Activated T-cell treated with anti-CD3 and anti-CD28 coated beads for 1 hour (primary cell): ENCODE measurements around the gene CDKL1.
"Not testable (repeated sequence)": the region's sequence is repeated elsewhere in the genome, so short reads cannot be mapped to it uniquely, and the experiment has no call there.

Source experiments
- DNase-seq: peaks from one replicate; pipeline ENCODE4 v3.0.0-alpha.2; 2020; ENCODE audit warnings: low read depth

Gene CDKL1

GRCh38 chr14:50387548-50387947, 9.1 kb downstream of the CDKL1 start:
- DNase-seq = no peak

DNA sequence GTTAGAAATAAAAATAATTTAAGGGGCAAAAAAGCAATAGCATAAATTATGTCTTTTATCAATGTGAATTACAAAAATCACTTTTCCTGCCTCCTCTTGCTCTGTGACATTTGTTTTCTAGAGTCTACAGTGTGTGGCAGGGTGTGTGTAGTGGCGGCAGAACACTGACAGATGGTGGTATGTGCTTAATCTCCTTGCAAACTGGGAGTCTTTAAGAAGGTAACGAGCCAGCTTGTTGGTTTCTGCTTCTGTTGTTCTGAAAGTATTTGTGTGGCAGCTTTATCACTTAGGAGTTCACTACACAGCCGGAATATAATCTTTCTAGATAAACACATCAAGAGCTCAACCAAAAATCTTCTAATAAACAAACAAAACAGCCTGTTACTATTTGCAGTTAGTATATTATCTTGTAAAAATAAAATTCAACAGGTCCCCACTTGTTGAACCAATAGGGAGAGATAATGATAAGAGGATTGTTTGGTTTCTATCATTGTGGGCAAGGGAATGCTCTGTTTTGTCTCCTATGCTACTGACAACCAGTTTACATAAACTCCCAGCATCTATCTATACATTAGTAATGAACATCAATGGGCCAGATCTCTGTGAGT, 13.0 kb downstream of the CDKL1 start:
- DNase-seq = no peak

GRCh38 chr14:50381823-50382287, 14.8 kb downstream of the CDKL1 start:
- DNase-seq = no peak

DNA sequence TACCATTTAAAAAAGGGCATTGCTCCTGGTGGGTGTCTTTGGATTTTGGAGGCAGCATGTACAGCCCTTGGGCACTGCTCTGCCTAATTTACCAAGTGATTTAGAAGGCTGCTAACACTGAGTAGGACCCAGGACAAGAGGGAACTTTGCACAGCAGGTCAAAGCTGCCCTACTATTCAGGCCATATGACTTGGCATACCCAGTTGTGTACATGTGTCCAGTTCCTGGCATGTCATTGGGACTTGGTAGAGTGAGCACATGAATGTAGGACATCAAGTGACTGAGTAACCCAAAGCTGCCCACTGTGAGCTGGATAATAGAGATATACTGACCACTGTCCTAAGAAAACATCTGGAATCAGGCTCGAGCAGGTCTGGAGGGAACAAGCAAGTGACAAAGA, 15.7 kb downstream of the CDKL1 start:
- no peak for DNase-seq

DNA sequence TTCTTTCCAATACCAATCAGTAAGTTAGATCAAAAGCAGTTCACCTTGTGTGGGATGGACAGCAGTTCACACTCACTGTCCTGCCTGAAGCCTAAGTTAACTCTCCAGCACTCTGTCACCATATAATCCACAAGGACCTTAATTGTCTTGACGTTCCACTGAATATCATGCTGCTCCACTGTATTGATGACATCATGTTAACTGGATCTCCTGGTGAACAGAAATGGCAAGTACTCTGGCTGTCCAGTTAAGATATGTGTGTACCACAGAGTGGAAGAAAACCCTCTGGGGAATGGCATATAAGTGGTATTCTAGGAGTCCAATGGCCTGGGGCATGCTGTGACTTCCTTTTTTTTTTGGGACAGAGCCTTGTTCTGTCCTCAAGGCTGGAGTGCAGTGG, 16.2 kb downstream of the CDKL1 start:
- no peak for DNase-seq

DNA sequence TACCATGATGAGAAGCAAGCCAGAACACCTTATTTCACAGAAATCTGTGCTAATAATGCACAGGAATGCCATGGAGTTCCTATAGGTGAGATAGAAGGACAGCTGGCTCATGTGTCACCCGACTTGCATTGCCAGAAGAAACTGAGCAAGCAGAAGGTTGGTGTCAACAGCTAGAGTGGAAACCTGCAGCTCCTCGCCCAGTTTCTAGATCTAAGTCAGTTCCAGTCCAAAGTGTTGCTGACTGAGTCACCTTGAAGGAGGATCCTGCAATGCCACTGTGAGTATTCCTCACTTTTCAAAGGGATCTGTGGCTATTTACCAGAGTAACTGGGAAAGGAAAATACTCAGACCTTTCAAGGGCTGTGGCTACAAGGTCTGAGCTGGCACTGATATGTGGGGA, 17.1 kb downstream of the CDKL1 start:
- no peak for DNase-seq

- DNase-seq = no peak
Observed at GRCh38 chr14:50377550-50378085, 19.1 kb downstream of the CDKL1 start.

DNA sequence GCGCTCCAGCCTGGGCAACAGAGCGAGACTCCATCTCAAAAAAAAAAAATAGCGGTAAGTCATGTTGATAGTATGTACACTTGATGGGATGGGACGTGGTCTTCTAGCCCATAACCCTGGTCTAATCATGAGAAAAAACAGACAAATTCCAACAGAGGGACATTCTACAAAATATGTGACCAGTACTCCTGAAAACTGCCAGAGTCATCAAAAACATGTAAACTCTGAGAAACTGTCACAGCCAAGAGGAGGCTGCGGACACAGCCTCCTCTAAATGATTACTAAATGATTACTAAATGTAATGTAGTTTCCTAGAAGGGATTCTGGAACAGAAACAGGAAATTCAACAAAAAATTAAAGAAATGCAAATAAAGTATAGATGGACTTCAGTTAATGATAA, 20.9 kb downstream of the CDKL1 start:
- DNase-seq = no peak

GRCh38 chr14:50373959-50374358, 22.7 kb downstream of the CDKL1 start:
- DNase-seq = no peak

GRCh38 chr14:50371546-50371945, 25.1 kb downstream of the CDKL1 start:
- DNase-seq = no peak

DNA sequence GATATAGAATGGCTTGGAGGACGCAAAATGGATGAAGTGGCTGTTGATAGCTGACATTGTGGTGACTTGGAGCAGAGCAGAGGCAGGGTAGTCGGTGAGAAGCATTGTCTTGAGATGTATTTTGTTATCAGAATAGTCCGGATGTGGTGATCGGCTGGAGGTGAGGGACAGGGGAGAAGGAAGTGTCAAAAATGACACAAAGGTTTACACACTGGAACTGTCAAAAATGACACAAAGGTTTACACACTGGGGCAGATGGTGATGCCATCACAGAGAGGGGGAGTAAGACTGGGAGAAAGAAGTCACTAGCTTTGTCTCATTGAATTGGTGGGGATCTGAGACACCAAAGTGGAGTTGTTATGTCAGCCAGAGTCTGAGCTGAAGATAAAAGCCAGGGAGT, 30.1 kb downstream of the CDKL1 start:
- DNase-seq = no peak

GRCh38 chr14:50366115-50366514, 30.6 kb downstream of the CDKL1 start:
- no peak for DNase-seq

- not testable (repeated sequence) for DNase-seq
Observed at GRCh38 chr14:50365572-50365971, 31.1 kb downstream of the CDKL1 start.

DNA sequence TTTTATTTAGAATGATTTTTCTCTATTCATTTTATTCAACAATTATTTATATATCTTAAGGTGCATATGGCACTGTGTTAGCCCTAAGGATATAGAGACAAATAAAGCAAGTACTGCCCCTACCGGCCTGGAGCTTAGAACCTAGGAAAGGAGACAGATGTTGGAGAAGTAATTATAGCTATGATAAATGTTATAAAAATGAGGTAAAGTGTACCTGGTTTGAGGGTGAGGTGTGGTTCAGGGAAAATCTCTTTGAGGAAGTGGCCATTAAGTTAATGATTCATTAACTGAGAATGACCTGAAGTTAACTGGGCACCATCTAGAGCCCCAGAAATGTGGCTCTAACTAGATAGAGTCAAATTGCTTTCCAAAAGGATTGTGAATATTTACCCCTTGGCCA, 31.9 kb downstream of the CDKL1 start:
- DNase-seq = no peak

DNA sequence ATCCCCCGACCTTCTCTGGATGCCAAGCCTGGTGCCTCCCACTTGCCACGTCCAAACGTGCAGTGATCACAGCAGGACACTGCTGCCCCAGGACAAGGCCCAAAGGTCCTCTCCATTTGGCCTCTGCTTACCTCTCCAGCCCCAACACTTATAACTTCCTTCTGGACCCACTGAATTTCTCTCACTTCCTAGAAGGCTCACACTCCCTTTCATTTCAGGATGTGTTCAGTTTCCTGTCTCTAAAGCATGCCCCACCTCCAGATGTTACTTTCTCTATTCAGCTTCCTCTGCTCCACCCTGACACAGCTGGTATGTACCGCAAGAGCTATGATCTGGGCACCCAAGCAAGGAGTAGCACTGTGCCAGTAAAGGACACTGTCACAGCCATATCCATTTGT, 33.0 kb downstream of the CDKL1 start:
- DNase-seq = no peak

DNA sequence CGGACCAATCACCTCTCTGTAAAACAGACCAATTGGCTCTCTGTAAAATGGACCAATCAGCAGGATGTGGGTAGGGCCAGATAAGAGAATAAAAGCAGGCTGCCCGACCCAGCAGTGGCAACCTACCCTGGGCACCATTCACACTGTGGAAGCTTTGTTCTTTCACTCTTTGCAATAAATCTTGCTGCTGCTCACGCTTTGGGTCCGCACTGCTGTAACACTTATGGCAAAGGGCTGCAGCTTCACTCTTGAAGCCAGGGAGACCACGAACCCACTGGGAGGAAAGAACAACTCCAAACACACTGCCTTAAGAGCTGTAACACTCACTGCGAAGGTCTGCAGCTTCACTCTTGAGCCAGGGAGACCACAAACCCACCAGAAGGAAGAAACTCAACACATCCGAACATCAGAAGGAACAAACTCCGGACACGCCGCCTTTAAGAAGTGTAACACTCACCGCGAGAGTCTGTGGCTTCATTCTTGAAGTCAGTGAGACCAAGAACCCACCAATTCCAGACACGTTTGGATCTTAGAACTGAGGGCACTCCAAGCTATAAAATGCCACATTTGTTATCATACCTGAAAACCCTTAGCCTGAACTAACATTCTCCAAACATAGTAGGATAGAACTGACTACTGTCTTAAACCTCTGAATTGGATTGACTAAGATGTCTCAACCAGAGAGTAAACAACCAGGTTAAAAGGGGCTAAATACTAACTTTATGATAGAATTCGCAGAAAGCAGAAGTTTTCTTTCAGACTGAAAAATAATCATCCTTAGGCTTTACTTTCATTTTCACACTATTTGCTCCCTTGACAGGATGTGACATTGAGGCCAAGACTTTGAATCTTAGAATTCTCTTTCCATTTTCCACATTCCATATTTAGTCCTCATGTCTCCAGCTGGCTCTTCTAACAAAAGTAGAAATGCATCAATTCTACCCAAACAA, 33.6 kb downstream of the CDKL1 start:
- no peak for DNase-seq

GRCh38 chr14:50361473-50362403, 34.9 kb downstream of the CDKL1 start:
- not testable (repeated sequence) for DNase-seq

GRCh38 chr14:50360851-50361250, 35.8 kb downstream of the CDKL1 start:
- no peak for DNase-seq

DNA sequence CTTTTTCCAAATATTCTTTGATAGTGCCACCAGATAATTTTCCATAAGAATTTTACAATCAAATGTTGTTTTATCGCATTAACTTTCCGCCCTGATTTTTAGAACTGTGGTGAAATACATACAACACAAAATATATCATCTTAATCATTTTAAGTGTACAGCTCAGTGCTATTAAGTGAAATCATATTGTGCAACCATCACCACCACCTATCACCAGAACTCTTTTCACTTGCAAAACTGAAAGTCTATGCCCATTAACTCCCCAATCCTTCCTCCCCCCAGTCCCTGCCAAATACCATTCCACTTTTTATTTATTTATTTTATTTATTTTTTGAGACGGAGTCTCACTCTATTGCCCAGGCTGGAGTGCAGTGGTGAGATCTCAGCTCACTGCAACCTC, 36.6 kb downstream of the CDKL1 start:
- no peak for DNase-seq

- no peak for DNase-seq
Observed at GRCh38 chr14:50359631-50360030, 37.0 kb downstream of the CDKL1 start.

- DNase-seq = no peak
Observed at GRCh38 chr14:50357753-50358395, 38.8 kb downstream of the CDKL1 start.

- DNase-seq = no peak
Observed at GRCh38 chr14:50357124-50357523, 39.6 kb downstream of the CDKL1 start.
